OCI-LY1 (cell line): ENCODE data around the gene ROBO1.
A peak's percentile ranks its signal among the peaks of the same experiment; 100 is the strongest.

Experiments
- H2AFZ ChIP-seq: fragments of 200-600 bp; sonication (generic), shearing (Covaris generic); 2 replicates; pipeline ENCODE4 v1.6.0; 2014; ENCODE audit warnings: antibody characterized with exemption, mild to moderate bottlenecking, low read length
- H3F3A ChIP-seq: fragments of 200-600 bp; sonication (generic), shearing (Covaris generic); 2 replicates; pipeline ENCODE4 v1.6.0; 2014; ENCODE audit warnings: mild to moderate bottlenecking, antibody characterized with exemption, low read length, moderate library complexity; ENCODE audit not compliant: insufficient read depth
- H3K27ac ChIP-seq: fragments of 200-600 bp; sonication (generic); 2 replicates; pipeline ENCODE4 v1.5.1; 2014; ENCODE audit warnings: low read length, mixed run types, mild to moderate bottlenecking, low read depth; ENCODE audit not compliant: poor library complexity, severe bottlenecking
- H3K27me3 ChIP-seq: fragments of 200-600 bp; sonication (generic); 2 replicates; pipeline ENCODE4 v1.6.0; 2014; ENCODE audit warnings: antibody characterized with exemption, mild to moderate bottlenecking, low read length, moderate library complexity; ENCODE audit not compliant: insufficient read depth
- H3K36me3 ChIP-seq: fragments of 200-600 bp; sonication (generic); 2 replicates; pipeline ENCODE4 v1.6.1; 2014; ENCODE audit warnings: mild to moderate bottlenecking, antibody characterized with exemption, low read length, moderate library complexity, mixed read lengths; ENCODE audit not compliant: insufficient read depth
- H3K4me1 ChIP-seq: fragments of 200-600 bp; sonication (generic); 2 replicates; pipeline ENCODE4 v1.5.1; 2014; ENCODE audit warnings: mild to moderate bottlenecking, low read length, moderate library complexity; ENCODE audit not compliant: insufficient read depth, severe bottlenecking
- H3K4me2 ChIP-seq: fragments of 200-600 bp; sonication (generic), shearing (Covaris generic); 2 replicates; pipeline ENCODE4 v1.6.1; 2014; ENCODE audit warnings: low read length
- H3K4me3 ChIP-seq: fragments of 200-600 bp; sonication (generic); 2 replicates; pipeline ENCODE4 v1.5.1; 2014; ENCODE audit warnings: low read length, low read depth, mild to moderate bottlenecking, mixed read lengths; ENCODE audit not compliant: poor library complexity, severe bottlenecking
- H3K79me2 ChIP-seq: fragments of 200-600 bp; shearing (Covaris generic); 2 replicates; pipeline ENCODE4 v1.6.1; 2016; ENCODE audit warnings: mixed run types, low read length, mixed read lengths; ENCODE audit not compliant: insufficient read depth
- H3K9ac ChIP-seq: fragments of 200-600 bp; sonication (generic), shearing (Covaris generic); 2 replicates; pipeline ENCODE4 v1.6.1; 2014; ENCODE audit warnings: mild to moderate bottlenecking, low read length, mixed read lengths
- H3K9me2 ChIP-seq: fragments of 200-600 bp; sonication (generic), shearing (Covaris generic); 2 replicates; pipeline ENCODE4 v1.6.1; 2014; ENCODE audit warnings: low read depth, mild to moderate bottlenecking, low read length, mixed read lengths
- H3K9me3 ChIP-seq: fragments of 200-600 bp; shearing (Covaris generic); 2 replicates; pipeline ENCODE4 v1.6.1; 2014; ENCODE audit warnings: low read length, mixed read lengths
- H4K20me1 ChIP-seq: fragments of 200-600 bp; sonication (generic), shearing (Covaris generic); 2 replicates; pipeline ENCODE4 v1.6.0; 2016; ENCODE audit warnings: mild to moderate bottlenecking, low read length; ENCODE audit not compliant: insufficient read depth
- CTCF ChIP-seq: fragments of 200-600 bp; sonication (generic), shearing (Covaris generic); IDR thresholded peaks from 2 replicates; pipeline ENCODE4 v1.5.1; 2017; ENCODE audit warnings: mild to moderate bottlenecking, antibody characterized with exemption, low read length, moderate library complexity, mixed read lengths
- EZH2 ChIP-seq: fragments of 200-600 bp; sonication (generic), shearing (Covaris generic); IDR thresholded peaks from 2 replicates; pipeline ENCODE4 v1.8.0; 2017; ENCODE audit warnings: borderline replicate concordance, mixed run types, mild to moderate bottlenecking, antibody characterized with exemption, low read length, moderate library complexity, mixed read lengths

ROBO1 gene

GRCh38 chr3:79361748-79362378 lies 405.9 kb downstream of the ROBO1 start:
- H3K79me2 ChIP-seq, result no peaks in the 10 kb centered on the region
- H3F3A ChIP-seq, result no peaks in the 10 kb centered on the region
- H3K4me1 ChIP-seq, result no peaks in the 10 kb centered on the region
- H3K9ac ChIP-seq, result no peak overlapping the region
- no peak overlapping the region for H3K27ac ChIP-seq
- H3K9me2 ChIP-seq, result no peaks in the 10 kb centered on the region
- TF ChIP-seq CTCF (peak; percentile 50), EZH2 (no peak)
- H3K27me3 ChIP-seq, result no peaks in the 10 kb centered on the region
- no peaks in the 10 kb centered on the region for H4K20me1 ChIP-seq
- H3K36me3 ChIP-seq, result no peaks in the 10 kb centered on the region
- no peaks in the 10 kb centered on the region for H3K9me3 ChIP-seq
- H2AFZ ChIP-seq, result no peak overlapping the region
- no peak overlapping the region for H3K4me3 ChIP-seq
- H3K4me2 ChIP-seq, result no peak overlapping the region

- Histone ChIP-seq H3F3A (no peaks in the 10 kb centered on the region), H4K20me1 (no peaks in the 10 kb centered on the region), H3K4me3 (no peak overlapping the region), H3K79me2 (no peaks in the 10 kb centered on the region), H3K27me3 (no peaks in the 10 kb centered on the region), H3K9ac (no peak overlapping the region), H3K9me3 (no peaks in the 10 kb centered on the region), H3K36me3 (no peaks in the 10 kb centered on the region), H3K27ac (no peak overlapping the region), H3K4me2 (no peak overlapping the region), H3K4me1 (no peaks in the 10 kb centered on the region), H3K9me2 (no peaks in the 10 kb centered on the region), H2AFZ (no peak overlapping the region)
- no peak for TF ChIP-seq EZH2
- TF ChIP-seq CTCF, result no peak
These were observed 409.5 kb downstream of the ROBO1 start for GRCh38 chr3:79358327-79358726.

- no peak overlapping the region for H3K4me2 ChIP-seq
- H3K4me3 ChIP-seq, result no peak overlapping the region
- no peak overlapping the region for H3K27ac ChIP-seq
- H3K9me3 ChIP-seq, result no peaks in the 10 kb centered on the region
- no peaks in the 10 kb centered on the region for H3K79me2 ChIP-seq
- no peaks in the 10 kb centered on the region for H4K20me1 ChIP-seq
- H3K36me3 ChIP-seq, result no peaks in the 10 kb centered on the region
- no peaks in the 10 kb centered on the region for H3K9me2 ChIP-seq
- TF ChIP-seq EZH2 (no peak), CTCF (no peak)
- H3F3A ChIP-seq, result no peaks in the 10 kb centered on the region
- no peak overlapping the region for H3K9ac ChIP-seq
- H2AFZ ChIP-seq, result no peak overlapping the region
- H3K4me1 ChIP-seq, result no peaks in the 10 kb centered on the region
- no peaks in the 10 kb centered on the region for H3K27me3 ChIP-seq
These were observed 413.6 kb downstream of the ROBO1 start for GRCh38 chr3:79354179-79354688.
